Measurements from ENCODE around the gene SLIT3. TPM values are rescaled to one million over a fixed set of nuclear protein-coding genes. Genes with fewer than 3 reads are reported as not detected.

Gene SLIT3
- total RNA-seq, 1 donor from 2014 or later = 0.66 TPM

- intact Hi-C loops (cut with micrococcal nuclease) = no loop called here
These were observed 609.0 kb downstream of the SLIT3 start for GRCh38 chr5:168691891-168692290.

GRCh38 chr5:168689260-168689659 lies 611.7 kb downstream of the SLIT3 start:
- intact Hi-C loops (cut with micrococcal nuclease) = no loop called here

- intact Hi-C loops (cut with micrococcal nuclease) = no loop called here
These were observed 614.1 kb downstream of the SLIT3 start for GRCh38 chr5:168686837-168687236.

- intact Hi-C loops (cut with micrococcal nuclease) = no loop called here
These were observed 615.4 kb downstream of the SLIT3 start for GRCh38 chr5:168685566-168685965.

DNA sequence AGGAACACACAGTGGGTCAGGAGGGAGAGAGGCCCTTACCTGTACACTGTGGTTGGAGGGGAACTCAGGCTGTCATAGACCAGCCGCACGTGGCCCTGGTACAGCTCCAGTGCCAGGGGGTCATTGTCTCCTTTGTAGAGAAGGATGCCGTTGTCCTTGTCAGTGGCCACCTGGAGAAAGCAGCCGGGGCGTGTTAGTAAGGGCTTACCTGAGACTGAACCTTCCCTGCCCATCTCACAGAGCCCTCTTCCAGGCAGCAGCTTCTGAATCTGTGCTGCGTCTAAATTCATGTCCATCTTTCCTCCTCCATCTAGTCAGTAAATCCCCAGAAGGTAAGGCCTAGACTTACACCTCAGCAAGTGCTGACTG lies 617.0 kb downstream of the SLIT3 start:
- intact Hi-C loops (cut with micrococcal nuclease) = loop anchor here (5.0 kb wide), 1 partner anchor 263 kb away; no protein-coding TSS in a partner anchor

DNA sequence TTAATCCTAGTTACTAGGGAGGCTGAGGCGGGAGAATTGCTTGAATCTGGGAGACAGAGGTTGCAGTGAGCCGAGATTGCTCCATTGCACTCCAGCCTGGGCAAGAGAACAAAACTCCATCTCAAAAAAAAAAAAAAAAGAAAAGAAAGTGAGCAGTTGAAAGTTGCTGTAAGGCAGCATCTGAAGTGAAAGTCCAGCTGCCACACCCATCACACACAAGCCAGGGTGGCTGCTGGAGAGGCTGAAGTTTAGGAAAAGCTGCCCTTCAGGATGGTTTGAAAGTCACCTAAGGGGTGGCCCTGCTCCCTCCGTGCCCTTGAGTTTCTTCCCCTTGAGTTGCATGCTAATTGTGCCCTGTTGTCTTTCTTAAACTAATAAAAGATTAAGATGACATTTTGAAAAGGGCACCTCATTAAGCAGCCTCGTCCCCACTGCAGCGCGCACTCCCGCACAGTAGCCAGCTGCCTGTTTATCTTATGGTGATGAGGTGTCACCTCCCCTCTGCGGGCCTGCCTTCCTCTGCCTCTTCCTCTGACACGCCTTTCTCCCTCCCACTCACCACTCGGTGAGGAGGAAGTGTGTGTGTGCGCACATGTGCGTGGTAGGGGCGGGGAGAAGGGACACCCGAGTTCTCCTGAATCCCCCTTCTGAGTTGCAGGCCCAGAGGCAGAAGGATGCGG lies 617.6 kb downstream of the SLIT3 start:
- intact Hi-C loops (cut with micrococcal nuclease) = loop anchor here (5.0 kb wide), 1 partner anchor 264 kb away; no protein-coding TSS in a partner anchor

DNA sequence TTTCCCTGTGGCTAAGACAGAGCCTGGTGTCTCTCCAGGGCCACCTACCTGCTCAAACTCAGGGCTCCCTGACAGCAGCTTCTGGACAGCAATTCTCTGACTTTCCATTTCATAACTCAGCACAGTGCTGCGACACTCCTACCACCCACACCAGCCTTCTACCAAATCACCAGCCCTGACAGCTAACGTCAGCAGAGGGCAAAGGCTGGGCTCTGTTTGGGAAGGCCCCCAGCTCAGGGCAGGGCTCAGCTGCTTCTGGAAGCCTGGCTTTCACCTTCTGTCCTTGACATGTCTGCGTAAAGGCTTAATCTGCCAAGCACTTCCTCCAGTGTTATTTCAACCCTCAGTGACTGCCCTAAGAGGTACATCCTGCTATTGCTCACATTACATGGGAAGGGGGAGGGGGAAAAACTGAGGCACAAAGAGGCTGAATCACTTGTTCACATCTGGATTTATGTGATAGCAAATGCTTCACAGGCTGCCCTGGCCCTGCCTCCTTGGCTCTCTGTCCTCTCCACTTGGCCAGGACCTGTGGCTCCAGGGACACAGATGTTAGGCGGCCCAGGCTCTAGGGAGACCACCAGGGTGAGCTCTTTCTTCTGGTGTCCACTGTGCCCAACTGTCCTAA lies 619.3 kb downstream of the SLIT3 start:
- intact Hi-C loops (cut with micrococcal nuclease) = loop anchor here (5.0 kb wide), 1 partner anchor 266 kb away; no protein-coding TSS in a partner anchor

DNA sequence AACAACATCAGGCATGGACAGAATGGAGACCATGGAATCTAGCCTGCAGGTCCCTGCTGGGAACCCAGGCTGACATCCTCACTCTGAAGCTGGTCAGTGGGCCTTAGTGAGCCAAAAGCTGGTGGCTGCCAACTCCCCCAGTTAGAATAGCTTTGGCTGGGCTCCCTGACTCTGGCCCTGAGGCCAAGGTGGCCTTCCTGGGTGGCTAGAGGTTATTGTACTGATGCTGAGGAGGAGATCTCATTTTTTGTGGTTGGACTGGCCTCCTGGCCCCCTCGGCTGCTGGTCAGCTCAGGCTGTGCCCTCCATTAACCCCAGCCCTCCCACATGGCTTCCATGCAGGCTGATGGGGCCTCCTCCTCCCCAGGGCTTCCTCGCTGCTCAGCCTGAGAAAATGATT lies 620.5 kb downstream of the SLIT3 start:
- intact Hi-C loops (cut with micrococcal nuclease) = loop anchor here (5.0 kb wide), 1 partner anchor 267 kb away; no protein-coding TSS in a partner anchor

DNA sequence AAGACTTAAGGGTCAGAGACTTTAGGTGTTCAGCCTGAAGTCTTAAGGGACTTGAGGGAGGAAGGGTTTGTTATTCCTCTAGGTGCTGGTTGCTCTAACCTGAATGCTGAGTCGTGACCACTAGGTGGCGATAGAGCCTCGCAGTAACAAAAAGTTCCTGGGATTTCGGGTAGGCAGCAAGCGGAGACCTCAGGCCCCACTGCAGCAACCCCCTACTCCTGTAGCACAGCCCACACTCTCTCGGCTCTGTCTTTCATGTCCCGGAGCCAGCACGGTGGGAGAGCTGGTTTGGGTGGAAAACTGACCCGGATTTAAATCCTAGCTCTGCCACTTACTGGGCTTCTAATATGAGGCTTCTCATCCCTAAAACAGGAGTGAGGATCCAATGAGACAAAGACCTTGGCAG lies 621.4 kb downstream of the SLIT3 start:
- intact Hi-C loops (cut with micrococcal nuclease) = loop anchor here (1.0 to 2.0 kb wide), 3 partner anchors 307 to 902 kb away; no protein-coding TSS in a partner anchor

- intact Hi-C loops (cut with micrococcal nuclease) = no loop called here
These were observed 624.4 kb downstream of the SLIT3 start for GRCh38 chr5:168676501-168676900.

DNA sequence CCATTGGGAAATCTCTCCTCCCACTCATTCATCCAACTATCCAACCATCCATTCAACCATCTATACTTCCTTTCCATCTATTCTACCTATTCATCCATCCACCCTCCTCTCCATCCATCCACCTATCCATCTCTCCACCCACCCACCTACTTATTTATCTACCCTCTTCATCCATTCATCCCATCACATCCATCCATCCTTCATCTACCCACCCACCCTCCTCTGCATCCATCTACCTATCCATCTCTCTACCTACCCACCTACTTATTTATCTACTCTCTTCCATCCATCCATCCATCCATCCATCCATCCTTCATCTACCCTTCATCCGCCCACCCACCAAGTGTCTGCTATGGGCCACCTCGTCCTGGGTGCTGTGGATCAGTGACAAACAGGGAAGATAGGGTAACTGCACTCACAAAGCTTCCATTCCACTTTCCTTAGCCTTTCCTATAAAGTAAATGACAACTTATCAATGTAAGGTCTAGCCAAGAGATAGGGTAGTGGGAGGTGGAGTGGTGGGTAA lies 625.0 kb downstream of the SLIT3 start:
- intact Hi-C loops (cut with micrococcal nuclease) = no loop called here

DNA sequence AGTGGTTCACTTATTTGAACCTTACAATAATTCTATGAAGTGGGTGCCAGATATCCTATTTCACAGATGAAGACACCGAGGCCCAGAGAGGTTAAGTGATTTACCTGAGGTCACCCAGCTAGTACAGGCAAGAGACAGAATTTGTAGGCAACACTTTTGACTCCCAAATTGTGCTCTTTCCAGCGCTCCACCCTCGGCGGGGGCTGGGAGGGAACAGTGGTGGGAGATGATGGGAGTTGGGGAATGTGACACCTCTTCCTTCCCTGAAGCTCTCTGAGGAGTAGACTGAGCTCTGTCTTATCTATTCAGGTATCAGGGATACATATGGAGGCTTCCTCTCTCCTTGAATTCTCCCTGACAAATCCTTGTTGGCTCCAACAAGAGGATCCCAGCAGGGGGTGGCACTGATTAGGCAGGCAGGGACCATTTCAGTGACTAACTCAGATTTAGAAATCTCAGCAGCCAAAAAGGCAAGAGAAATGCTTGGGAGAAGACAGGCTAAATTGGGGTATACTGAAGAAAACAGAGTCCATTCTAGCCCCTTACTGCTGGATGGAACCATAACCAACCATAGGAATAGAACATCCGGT lies 626.0 kb downstream of the SLIT3 start:
- intact Hi-C loops (cut with micrococcal nuclease) = no loop called here

DNA sequence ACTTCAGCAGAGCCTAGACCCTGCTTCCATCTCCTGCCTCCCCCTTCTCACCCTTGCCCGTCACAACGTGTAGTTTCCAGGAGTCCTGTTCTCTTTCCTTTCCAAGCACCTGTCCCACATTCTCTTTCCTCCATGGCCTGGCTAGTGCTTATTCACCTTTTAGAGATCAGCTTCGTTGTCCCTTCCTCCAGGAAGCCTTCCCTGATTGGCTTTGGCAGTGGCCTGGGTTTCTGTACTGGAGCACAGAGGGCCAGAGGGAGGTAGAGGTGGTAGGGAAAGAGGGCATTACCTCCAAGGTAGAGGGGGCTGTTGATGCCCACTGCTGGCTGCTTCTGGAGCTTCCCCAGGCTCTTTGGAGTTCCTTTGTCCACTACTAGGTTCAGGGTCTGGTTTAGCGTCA lies 628.1 kb downstream of the SLIT3 start:
- intact Hi-C loops (cut with micrococcal nuclease) = no loop called here

DNA sequence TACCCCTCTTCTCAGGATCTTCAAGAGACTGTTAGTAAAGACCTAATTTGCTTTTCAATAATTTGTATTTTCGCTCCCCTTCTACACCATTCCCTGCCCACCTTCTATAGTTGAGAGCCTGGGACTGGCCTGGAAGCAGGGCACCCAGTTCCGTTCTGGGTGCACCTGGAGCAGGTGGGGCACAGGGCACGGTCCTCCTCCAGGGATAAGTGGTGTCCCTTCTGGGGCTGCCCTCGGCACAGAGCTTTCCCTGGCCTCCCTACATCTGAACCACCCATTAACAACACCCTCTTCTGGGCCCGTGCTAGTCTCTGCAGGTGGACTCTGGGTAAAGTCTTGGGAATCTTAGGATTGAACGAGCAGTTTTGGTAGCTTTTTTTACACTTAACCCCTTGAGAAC lies 628.9 kb downstream of the SLIT3 start:
- intact Hi-C loops (cut with micrococcal nuclease) = no loop called here

DNA sequence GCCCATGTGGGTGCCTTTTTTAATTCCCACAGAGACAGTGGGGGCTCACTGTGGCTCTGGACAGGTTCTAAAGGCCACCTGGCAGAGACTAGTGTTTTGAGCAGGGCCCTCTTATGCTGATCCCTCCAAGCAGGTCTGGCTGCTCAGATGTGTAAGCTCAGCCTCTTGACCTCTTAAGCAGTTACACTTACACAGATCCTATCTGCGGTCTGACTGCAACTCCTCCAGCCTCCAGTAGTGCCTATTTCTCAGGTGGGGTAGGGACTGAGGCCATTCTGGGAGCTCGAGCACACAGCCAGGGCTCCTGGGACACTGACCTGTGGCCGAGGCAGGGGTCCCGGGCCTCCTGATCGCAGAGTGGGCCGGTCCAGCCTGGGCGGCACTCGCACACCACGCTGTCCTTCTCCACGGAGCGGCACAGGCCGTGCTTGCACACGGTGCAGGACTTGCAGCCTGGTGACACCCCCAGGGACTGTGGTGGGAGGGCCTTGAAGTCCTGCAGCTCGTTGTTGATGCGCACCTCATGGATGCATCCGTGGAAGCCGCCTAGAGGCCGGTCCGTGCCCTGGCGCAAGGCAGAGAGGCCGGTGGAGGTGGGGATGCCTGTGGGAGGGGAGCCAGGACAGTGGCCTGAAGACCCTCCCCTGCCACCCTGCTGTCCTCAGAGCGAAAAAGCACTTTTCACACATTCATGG lies 629.9 kb downstream of the SLIT3 start:
- intact Hi-C loops (cut with micrococcal nuclease) = no loop called here

DNA sequence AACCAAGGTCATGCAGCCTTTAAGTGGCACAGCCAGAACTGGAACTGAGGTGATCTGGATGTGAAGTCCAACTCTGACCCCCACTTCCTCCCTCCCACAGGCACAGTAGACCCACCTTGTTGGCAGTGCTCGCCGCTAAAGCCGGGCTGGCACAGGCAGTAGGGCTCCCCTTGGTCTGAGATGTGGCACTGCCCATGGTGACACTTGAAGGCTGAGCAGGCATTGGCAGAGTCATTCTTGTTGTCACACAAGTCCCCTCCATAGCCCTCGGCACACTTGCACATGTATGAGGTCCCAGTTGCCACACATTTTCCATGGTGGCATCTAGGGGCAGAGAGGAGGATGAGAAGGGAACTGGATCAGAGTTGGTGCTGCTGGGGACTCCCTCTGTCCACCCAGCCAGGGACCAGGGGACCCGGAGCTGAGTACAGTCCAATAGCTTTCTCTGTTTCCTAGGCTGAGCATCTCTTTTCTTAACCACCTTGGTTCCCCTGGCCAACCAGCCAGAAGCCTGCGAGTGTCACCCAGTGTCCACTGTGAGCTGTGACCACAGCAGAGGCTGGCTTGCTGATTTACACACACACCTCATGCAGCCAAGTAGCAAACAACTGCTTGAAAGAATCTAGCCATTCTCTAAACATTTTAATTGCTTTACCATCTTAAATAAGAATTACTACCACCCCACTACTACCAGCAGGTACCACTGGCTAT lies 631.1 kb downstream of the SLIT3 start:
- intact Hi-C loops (cut with micrococcal nuclease) = no loop called here

DNA sequence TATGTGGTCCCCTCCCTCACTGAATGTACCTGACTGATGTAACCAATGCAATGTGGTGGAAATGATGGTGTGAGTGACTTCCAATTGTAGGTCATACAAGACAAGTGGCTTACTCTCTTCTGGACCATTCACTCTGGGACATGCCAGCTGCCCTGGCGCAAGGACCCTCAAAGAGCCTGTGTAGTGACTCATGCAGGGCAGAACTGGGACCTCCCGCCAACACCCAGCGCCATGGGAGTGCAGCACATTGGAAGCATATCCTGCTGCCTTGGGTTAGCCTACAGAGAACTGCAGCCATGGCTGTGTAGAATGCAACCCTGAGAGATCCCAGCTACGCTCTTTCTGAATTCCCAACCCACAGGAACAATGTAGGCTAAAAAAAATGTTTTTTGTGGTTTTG lies 631.8 kb downstream of the SLIT3 start:
- intact Hi-C loops (cut with micrococcal nuclease) = no loop called here

GRCh38 chr5:168668078-168668477 lies 632.9 kb downstream of the SLIT3 start:
- intact Hi-C loops (cut with micrococcal nuclease) = no loop called here

GRCh38 chr5:168667301-168667840 lies 633.6 kb downstream of the SLIT3 start:
- intact Hi-C loops (cut with micrococcal nuclease) = no loop called here

GRCh38 chr5:168666356-168666755 lies 634.6 kb downstream of the SLIT3 start:
- intact Hi-C loops (cut with micrococcal nuclease) = no loop called here

Measured in T-helper 2 cell treated with Interferon-gamma antibody and Interleukin-4, amounts not matched to agents 100 ng/mL and 5 ng/mL, for 36 hours (primary cell).